Panc1 (cell line): ENCODE measurements around the gene ADAMTS19. TPM values are rescaled to one million over a fixed set of nuclear protein-coding genes. Genes with fewer than 3 reads are reported as not detected.

Source experiments
- ATAC-seq: fragments of 200-7000 bp; cut with Tn5 transposase; 2 replicates; pipeline ENCODE4 v1.9.1; 2020; ENCODE audit warnings: mild to moderate bottlenecking, moderate library complexity
- BruUV-seq: library from RNA; stranded (reverse); fragments of 400-500 nt; replicated peaks from 2 replicates; lab custom pipeline; 2021; lab: Mats Ljungman, UMichigan
- CTCF ChIA-PET: fragments of 300-600 bp; sonication (Branson Sonifier 250); formaldehyde crosslinking; loops from one replicate; lab custom pipeline; 2022; ENCODE audit warnings: antibody characterized with exemption; lab: Charles Lee
- POLR2A ChIA-PET: fragments of 300-600 bp; sonication (Branson Sonifier 250); formaldehyde crosslinking; loops from one replicate; lab custom pipeline; 2022; ENCODE audit warnings: antibody characterized with exemption; lab: Charles Lee
- DNase-seq: peaks from one replicate; pipeline ENCODE4 v3.0.0-alpha.2; 2010; ENCODE audit warnings: low read depth, low spot score
- H3K27ac ChIP-seq: 2 replicates; pipeline ENCODE4 v1.5.1; 2011; ENCODE audit warnings: mild to moderate bottlenecking, low read length, inconsistent platforms
- H3K27me3 ChIP-seq: fragments of 200-500 bp; sonication (Bioruptor generic); 2 replicates; pipeline ENCODE4 v1.6.0; 2014; ENCODE audit warnings: low read length, inconsistent platforms; ENCODE audit not compliant: control insufficient read depth, insufficient read depth
- H3K36me3 ChIP-seq: fragments of 200-500 bp; sonication (Bioruptor generic); 2 replicates; pipeline ENCODE4 v1.5.1; 2014; ENCODE audit warnings: inconsistent platforms, mild to moderate bottlenecking, low read length, moderate library complexity; ENCODE audit not compliant: control insufficient read depth, insufficient read depth
- H3K4me1 ChIP-seq: 2 replicates; pipeline ENCODE4 v1.5.1; 2011; ENCODE audit warnings: inconsistent platforms, mild to moderate bottlenecking, low read length, moderate library complexity; ENCODE audit not compliant: control insufficient read depth, insufficient read depth
- H3K4me3 ChIP-seq, 2 experiments: 2 replicates each; pipeline ENCODE4 v1.5.1; 2011 to 2012; ENCODE audit warnings: low read depth in 2 of 2, low read length in 2 of 2, mild to moderate bottlenecking in 2 of 2, inconsistent platforms in 1 of 2, moderate library complexity in 1 of 2
- H3K9me3 ChIP-seq: fragments of 200-500 bp; sonication (Bioruptor generic); 2 replicates; pipeline ENCODE4 v1.5.1; 2014; ENCODE audit warnings: low read depth, mild to moderate bottlenecking, inconsistent platforms, low read length, moderate library complexity; ENCODE audit not compliant: control insufficient read depth, insufficient read depth
- CTCF ChIP-seq: fragments of 450-650 bp; IDR thresholded peaks from 2 replicates; pipeline ENCODE4 v1.5.1; 2017; ENCODE audit warnings: mild to moderate bottlenecking
- POLR2AphosphoS5 ChIP-seq: IDR thresholded peaks from 2 replicates; pipeline ENCODE4 v1.6.1; 2012; ENCODE audit warnings: mild to moderate bottlenecking, low read depth, low read length, moderate library complexity
- REST ChIP-seq, 2 experiments: IDR thresholded peaks; 2 replicates each; pipeline ENCODE4 v1.6.1; 2011 to 2012; ENCODE audit warnings: low read depth in 2 of 2, control low read depth in 1 of 2, low read length in 1 of 2, mild to moderate bottlenecking in 1 of 2, moderate library complexity in 1 of 2; ENCODE audit not compliant: insufficient read depth in 1 of 2
- SIN3A ChIP-seq: IDR thresholded peaks from 2 replicates; pipeline ENCODE4 v1.6.1; 2012; ENCODE audit warnings: low read depth, mild to moderate bottlenecking, low read length, moderate library complexity, borderline replicate concordance; ENCODE audit not compliant: insufficient read depth
- TCF7L2 ChIP-seq: IDR thresholded peaks from 2 replicates; pipeline ENCODE4 v1.6.1; 2011; ENCODE audit warnings: mild to moderate bottlenecking, low read depth, low read length, inconsistent platforms
- in situ Hi-C: cut with HindIII; loops from 2 replicates; pipeline ENCODE4 v1.10.0; 2016; ENCODE audit warnings: low sequenced_read_pairs, low pct_unique_long_range_greater_than_20kb
- intact Hi-C: fragments of 100-400 bp; cut with micrococcal nuclease; formaldehyde crosslinking; loops from one replicate; pipeline ENCODE4 v1.10.0; 2022; ENCODE audit not compliant: unreplicated experiment
- total RNA-seq: library from RNA; stranded (reverse); gene quantifications from one replicate; pipeline ENCODE4 v1.2.1, GENCODE V29; 2021; ENCODE audit not compliant: unreplicated experiment

Gene ADAMTS19
- total RNA-seq, 1 experiment from 2014 or later, result not detected

GRCh38 chr5:129718471-129719090 lies 258.5 kb downstream of the ADAMTS19 start:
- ChIA-PET CTCF (no interaction called here), POLR2A (no interaction called here)
- no peak for DNase-seq
- H3K4me1 ChIP-seq, result no peaks in the 10 kb centered on the region
- TF ChIP-seq CTCF, result no peak
- TF ChIP-seq SIN3A, result no peak
- no peak for TF ChIP-seq TCF7L2
- TF ChIP-seq POLR2AphosphoS5, result no peak
- TF ChIP-seq REST (IDR thresholded peaks at IDR 0.05; ENCODE audit: insufficient read depth in 1 of 2, low read depth in 2 of 2, low read length in 1 of 2), result no peak
- intact Hi-C loops (no loop called here), in situ Hi-C loops (no loop called here)
- H3K36me3 ChIP-seq, result no peaks in the 10 kb centered on the region
- H3K9me3 ChIP-seq, result no peaks in the 10 kb centered on the region
- no peaks in the 10 kb centered on the region for H3K27me3 ChIP-seq
- no peak for ATAC-seq
- no peak overlapping the region for H3K27ac ChIP-seq
- H3K4me3 ChIP-seq, result no peak overlapping the region
- BruUV-seq, result no TSS peak

DNA sequence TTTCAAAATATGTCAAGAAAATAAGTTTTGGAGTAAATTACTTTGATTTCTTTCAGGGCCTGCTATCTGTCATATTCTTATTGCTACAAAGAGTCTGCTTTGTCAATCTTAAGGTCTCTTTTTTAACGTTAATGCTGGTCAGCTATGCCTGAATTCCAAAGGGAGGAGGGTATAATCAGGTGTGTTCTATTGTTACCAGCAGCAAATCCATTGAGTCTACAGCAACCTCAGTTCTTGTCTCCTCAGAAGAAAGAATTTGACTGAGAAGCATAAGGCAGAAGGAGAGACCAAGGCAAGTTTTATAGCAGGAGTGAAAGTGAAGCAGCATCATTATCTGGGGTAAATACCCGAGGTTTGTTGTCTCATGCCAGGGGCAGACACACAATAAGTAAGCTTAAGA lies 264.1 kb downstream of the ADAMTS19 start:
- Histone ChIP-seq H3K27me3 (no peaks in the 10 kb centered on the region), H3K36me3 (no peaks in the 10 kb centered on the region), H3K27ac (no peak overlapping the region), H3K9me3 (no peaks in the 10 kb centered on the region), H3K4me1 (no peaks in the 10 kb centered on the region), H3K4me3 (no peak overlapping the region)
- intact Hi-C loops, result no loop called here
- ATAC-seq, result no peak
- no peak for DNase-seq
- TF ChIP-seq SIN3A, result no peak
- TF ChIP-seq CTCF, result no peak
- no peak for TF ChIP-seq REST (IDR thresholded peaks at IDR 0.05; ENCODE audit: insufficient read depth in 1 of 2, low read depth in 2 of 2, low read length in 1 of 2)
- no peak for TF ChIP-seq POLR2AphosphoS5
- no peak for TF ChIP-seq TCF7L2
- no TSS peak for BruUV-seq
- POLR2A ChIA-PET, result no interaction called here
- in situ Hi-C loops, result no loop called here
- CTCF ChIA-PET, result no interaction called here
